Subcutaneous abdominal adipose tissue (tissue), 5 donors: ENCODE results near the gene UGT1A6.

Experiments
- H3K27ac ChIP-seq: one replicate; pipeline ENCODE4 v1.7.0; 2013; ENCODE audit warnings: low read depth, mild to moderate bottlenecking, inconsistent platforms, low read length, moderate library complexity
- H3K27me3 ChIP-seq, 5 donors: one replicate each; pipeline ENCODE4 v1.7.0; 2013; ENCODE audit warnings: low read length in 5 of 5, inconsistent platforms in 1 of 5; ENCODE audit not compliant: control insufficient read depth in 5 of 5, insufficient read depth in 4 of 5
- H3K36me3 ChIP-seq, 5 donors: one replicate each; pipeline ENCODE4 v1.7.0; 2013; ENCODE audit warnings: low read length in 5 of 5; ENCODE audit not compliant: control insufficient read depth in 5 of 5, insufficient read depth in 5 of 5
- H3K4me1 ChIP-seq, 5 donors: one replicate each; pipeline ENCODE4 v1.7.0; 2013; ENCODE audit warnings: low read length in 5 of 5, mild to moderate bottlenecking in 3 of 5, moderate library complexity in 1 of 5; ENCODE audit not compliant: control insufficient read depth in 5 of 5, insufficient read depth in 5 of 5
- H3K4me3 ChIP-seq, 5 donors: one replicate each; pipeline ENCODE4 v1.7.0; 2013; ENCODE audit warnings: low read length in 5 of 5, low read depth in 1 of 5
- H3K9ac ChIP-seq, 5 donors: one replicate each; pipeline ENCODE4 v1.7.0; 2013; ENCODE audit warnings: low read length in 5 of 5, mild to moderate bottlenecking in 4 of 5, moderate library complexity in 3 of 5
- H3K9me3 ChIP-seq, 5 donors: one replicate each; pipeline ENCODE4 v1.7.0; 2013; ENCODE audit warnings: low read length in 5 of 5; ENCODE audit not compliant: control insufficient read depth in 5 of 5
- donor health status: healthy.
- donor health status: healthy.
- donor health status: healthy.
- donor health status: healthy.
- donor health status: healthy.

The UGT1A6 gene

DNA sequence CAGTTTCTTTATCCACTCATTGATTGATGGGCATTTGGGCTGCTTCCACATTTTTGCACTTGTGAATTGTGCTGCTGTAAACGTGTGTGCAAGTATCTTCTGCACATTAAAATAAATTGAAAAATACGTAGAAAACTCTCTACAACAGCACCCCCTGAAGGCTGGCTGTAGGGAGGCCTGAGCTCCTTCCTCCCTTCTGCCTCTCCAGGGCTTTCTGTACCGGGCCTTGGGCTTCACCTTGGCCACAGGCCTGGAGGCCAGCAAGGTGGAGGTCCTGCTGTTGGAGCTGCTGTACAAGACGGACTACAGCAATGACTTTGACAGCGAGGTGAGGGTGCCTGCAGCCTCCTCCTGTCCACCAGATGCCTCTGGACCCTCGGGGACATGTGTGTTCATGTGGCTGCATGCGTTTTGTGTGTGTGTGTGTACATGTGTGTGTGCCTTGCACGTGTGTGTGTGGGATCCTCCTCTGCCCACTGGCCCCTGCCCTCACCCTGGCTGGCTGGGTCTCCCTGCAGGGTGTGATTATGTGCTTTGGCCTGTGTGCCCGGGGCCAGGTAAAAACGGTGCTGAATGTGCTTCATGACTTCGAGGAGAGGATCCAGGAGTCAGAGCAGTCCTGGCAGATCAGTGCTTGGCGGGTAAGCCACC, 114.7 kb downstream of the UGT1A6 start:
- Histone ChIP-seq H3K36me3 (no peaks in the 10 kb centered on the region), H3K27me3 (peaks cover 0 to 10% (median 0%) of the 10 kb centered on the region in 5 donors), H3K9me3 (no peaks in the 10 kb centered on the region), H3K4me1 (no peaks in the 10 kb centered on the region), H3K9ac (no peak overlapping the region), H3K4me3 (no peak overlapping the region), H3K27ac (no peak overlapping the region)

DNA sequence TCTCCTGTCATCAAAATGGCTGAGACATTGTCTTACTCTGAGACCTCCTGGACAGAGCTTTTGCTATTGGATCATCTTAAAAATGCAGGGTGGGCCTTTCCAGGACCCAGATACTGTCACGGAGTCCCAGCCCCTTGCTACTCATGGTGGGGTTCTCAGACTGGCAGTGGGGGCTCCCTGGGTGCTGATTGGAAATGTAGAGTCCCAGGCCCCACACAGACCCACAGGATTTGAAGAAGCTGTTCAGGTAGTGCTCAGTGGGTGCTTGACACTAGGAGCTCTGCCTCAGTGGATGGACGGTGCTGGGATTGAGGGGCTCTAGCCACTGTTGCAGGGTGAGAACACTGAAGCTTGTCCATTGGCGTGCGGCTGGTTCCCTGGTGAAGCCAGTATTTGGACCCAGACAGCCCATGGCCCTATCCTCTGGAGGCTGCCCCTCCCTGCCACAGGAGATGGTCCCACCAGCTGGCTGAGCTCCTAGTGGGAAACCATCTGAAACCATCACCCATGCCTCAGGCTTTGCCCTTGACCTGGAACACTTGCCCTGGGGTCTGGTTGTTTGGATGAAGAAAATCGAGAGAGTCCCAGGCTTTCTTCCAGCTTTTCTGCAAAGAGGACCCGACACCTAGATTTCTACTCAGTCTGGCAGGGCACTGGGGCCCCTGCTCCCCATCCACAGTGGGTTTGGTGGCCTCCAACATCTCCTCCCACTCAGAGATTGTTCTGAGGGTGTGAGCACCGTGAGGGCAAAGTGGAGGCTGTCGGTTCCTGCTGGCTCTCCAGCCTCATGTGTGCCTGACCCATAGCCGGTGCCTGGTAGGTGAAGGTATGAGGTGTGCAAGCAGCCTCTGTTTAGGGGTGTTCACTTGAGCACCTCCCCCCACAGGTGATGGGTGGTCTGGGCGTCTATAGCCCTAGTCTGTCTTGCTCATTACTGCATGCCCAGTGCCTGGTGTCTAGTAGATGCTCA, 115.6 kb downstream of the UGT1A6 start:
- no peak overlapping the region for H3K27ac ChIP-seq
- H3K36me3 ChIP-seq = no peaks in the 10 kb centered on the region
- no peaks in the 10 kb centered on the region for H3K9me3 ChIP-seq
- no peak overlapping the region for H3K4me3 ChIP-seq
- no peaks in the 10 kb centered on the region for H3K4me1 ChIP-seq
- no peak overlapping the region for H3K9ac ChIP-seq
- H3K27me3 ChIP-seq = peaks cover 0 to 10% (median 0%) of the 10 kb centered on the region in 5 donors

DNA sequence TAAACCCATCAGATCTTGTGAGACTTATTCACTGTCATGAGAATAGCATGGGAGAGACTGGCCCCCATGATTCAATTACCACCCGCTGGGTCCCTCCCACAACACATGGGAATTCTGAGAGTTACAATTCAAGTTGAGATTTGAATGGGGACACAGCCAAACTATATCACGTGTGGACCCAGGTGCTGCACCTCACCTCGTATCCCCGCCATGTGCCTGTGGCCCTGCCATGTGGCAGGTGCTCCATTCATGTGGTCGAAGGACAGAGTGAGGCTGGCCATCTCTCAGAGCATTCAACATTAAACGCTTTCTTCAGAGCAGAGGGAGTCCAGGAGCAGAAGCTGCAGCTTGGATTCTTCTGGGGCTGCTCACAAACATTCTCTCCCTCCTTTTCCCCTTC, 117.7 kb downstream of the UGT1A6 start:
- H3K9ac ChIP-seq = no peak overlapping the region
- H3K9me3 ChIP-seq = no peaks in the 10 kb centered on the region
- H3K4me3 ChIP-seq = no peak overlapping the region
- no peaks in the 10 kb centered on the region for H3K4me1 ChIP-seq
- no peak overlapping the region for H3K27ac ChIP-seq
- no peaks in the 10 kb centered on the region for H3K36me3 ChIP-seq
- peaks cover 0 to 10% (median 0%) of the 10 kb centered on the region in 5 donors for H3K27me3 ChIP-seq

DNA sequence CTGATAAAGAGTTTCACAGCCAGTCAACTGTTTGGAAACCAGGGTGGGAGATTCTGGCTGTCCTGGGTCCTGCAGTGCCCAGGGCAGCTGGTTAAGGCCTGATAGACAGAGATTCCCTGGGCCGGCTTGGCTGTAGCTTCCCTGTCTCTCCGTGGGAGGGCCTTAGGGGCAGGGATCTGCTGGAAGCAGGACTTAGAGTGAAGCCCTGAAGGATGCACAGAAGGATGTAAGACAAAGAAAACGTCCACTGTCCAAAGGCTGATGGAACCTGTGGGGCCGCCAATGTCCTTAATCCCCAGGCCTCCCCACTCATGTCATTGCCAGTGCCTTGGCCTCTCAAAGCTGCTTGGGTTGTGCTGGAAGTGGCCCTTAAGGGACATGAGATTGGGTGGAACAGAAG, 118.4 kb downstream of the UGT1A6 start:
- Histone ChIP-seq H3K27ac (no peak overlapping the region), H3K4me1 (no peaks in the 10 kb centered on the region), H3K36me3 (no peaks in the 10 kb centered on the region), H3K9me3 (no peaks in the 10 kb centered on the region), H3K9ac (no peak overlapping the region), H3K27me3 (peaks cover 0 to 10% (median 0%) of the 10 kb centered on the region in 5 donors), H3K4me3 (no peak overlapping the region)

DNA sequence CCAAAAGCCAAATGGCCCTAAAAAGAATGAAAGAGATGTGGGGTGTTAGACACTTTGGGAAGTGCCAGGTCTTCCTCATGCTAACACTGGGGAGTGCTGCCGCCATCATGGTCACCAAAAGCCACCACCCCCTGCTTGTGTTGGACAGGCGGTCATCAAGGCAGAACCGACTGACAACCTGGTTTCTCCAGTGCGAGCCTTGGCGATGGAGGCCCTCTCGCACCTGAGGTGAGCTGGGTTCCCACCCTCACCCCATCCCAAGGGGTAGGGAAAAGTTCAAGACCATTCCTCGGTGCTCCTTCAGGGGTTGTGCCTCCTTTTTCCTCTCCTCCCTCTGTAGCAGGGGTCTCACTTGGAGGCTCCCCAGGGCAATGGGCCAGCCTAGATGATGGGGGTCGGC, 119.0 kb downstream of the UGT1A6 start:
- H3K4me3 ChIP-seq = no peak overlapping the region
- peaks cover 0 to 5% (median 5%) of the 10 kb centered on the region in 5 donors for H3K4me1 ChIP-seq
- peaks cover 0 to 10% (median 0%) of the 10 kb centered on the region in 5 donors for H3K27me3 ChIP-seq

DNA sequence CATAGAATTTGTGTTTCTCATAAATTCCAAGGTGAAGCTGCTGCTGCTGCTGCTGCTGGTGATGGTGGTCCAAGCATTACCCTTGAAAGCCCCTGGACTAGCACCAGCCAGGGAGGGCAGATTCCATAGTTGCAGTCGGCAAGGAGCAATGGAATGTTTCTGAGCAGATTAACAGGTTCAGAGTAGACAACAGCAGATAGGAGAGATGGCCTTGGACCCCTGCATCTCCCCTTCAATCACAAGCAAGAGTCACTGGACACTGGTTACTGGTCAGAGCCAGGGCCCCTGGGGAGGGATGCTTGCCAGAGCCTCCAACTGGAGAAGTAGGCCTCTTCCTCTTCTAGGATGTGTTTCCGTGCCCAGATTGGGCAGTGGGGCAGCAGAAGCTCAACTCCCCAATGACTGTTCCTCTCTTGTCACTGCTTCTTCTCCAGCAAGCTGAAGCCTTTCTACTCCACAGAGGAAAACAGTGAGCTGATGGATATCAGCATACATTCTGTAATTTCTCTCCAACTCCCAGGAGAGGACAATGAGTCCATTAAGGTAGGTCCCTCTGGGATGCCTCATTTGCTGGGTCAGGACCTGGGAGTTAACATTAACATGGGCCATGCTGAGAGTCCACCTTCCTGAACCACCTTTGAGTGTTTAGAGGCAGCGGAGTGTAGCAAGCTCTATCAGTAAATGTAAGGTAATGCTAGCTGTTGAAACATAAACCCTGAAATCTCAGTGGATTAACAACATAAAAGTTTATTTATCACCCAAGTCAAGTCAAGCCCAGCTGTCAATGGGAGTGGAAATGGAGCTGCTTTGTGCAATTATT, 120.8 kb downstream of the UGT1A6 start:
- peaks cover 0 to 22% (median 17%) of the 10 kb centered on the region in 5 donors for H3K4me1 ChIP-seq
- no peak overlapping the region for H3K4me3 ChIP-seq
- H3K27me3 ChIP-seq = peaks cover 0 to 9% (median 0%) of the 10 kb centered on the region in 5 donors
- H3K36me3 ChIP-seq = no peaks in the 10 kb centered on the region
- H3K27ac ChIP-seq = no peak overlapping the region
- no peak overlapping the region for H3K9ac ChIP-seq
- H3K9me3 ChIP-seq = peaks cover 0 to 3% (median 0%) of the 10 kb centered on the region in 5 donors

More for the DNA sequence above, 119.0 kb downstream of the UGT1A6 start:
- Histone ChIP-seq H3K27ac (no peak overlapping the region), H3K9ac (no peak overlapping the region), H3K36me3 (no peaks in the 10 kb centered on the region), H3K9me3 (peaks cover 0 to 3% (median 0%) of the 10 kb centered on the region in 5 donors)

DNA sequence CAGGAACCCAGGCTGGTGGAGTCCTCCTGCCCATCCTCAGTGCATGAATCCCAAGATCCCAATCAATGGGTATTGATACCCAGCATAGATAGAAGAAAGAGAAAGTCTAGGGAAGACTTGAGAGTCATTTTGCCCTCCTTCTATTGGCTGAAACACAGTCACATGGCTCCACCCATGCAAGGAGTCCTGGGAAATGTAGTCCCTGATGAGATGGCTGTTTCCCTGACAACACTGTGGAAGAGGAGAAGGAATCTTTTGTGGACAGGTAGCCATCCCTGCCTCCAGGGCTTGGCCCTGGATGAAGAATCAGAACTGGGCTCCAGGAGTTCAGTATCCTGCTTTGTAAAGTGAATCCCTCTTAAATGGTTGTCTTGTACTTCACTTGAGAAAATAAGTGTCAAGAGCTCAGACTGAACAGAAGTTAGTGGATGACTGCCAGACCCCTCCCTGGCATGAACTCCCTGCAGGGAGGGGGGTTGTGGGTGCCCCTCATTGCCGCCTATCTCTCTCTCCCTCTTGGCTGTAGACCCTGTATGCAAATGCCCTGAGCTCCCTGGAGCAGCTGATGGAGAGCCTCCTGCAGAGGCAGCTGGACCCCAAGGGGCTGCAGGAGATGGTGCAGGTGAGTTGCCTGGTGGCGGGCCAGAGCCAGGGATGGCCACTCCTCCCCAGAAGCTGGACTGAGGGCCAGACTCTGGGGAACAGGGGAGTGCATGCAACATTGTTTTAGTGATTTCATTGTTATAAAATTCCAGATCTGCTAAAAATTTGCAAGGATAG, 121.6 kb downstream of the UGT1A6 start:
- Histone ChIP-seq H3K4me3 (no peak overlapping the region), H3K36me3 (no peaks in the 10 kb centered on the region), H3K9me3 (peaks cover 0 to 3% (median 0%) of the 10 kb centered on the region in 5 donors), H3K4me1 (peaks cover 0 to 22% (median 17%) of the 10 kb centered on the region in 5 donors), H3K27me3 (peaks cover 0 to 2% (median 0%) of the 10 kb centered on the region in 5 donors), H3K9ac (no peak overlapping the region), H3K27ac (no peak overlapping the region)

DNA sequence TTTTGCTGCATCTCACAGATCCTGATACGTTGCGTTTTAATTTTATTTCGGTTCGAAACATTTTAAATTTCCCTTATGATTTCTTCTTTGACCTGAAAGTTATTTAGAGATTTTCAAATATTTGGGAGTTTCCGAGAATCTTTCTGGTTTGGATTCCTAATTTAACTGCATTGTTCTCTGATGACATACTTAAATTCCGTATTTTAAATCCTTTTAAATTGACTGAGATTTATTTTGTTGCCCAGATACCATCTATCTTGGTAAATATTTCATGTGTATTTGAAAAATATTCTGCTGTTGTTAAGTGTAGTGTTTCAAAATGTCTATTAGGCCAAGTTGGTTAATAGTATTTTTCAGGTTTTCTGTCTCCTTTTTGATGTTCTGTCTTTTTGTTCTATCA, 123.2 kb downstream of the UGT1A6 start:
- Histone ChIP-seq H3K27me3 (peaks cover 0 to 2% (median 0%) of the 10 kb centered on the region in 5 donors), H3K4me1 (peaks cover 0 to 28% (median 17%) of the 10 kb centered on the region in 5 donors), H3K36me3 (no peaks in the 10 kb centered on the region), H3K4me3 (no peak overlapping the region), H3K9me3 (peaks cover 0 to 3% (median 0%) of the 10 kb centered on the region in 5 donors), H3K27ac (no peak overlapping the region), H3K9ac (no peak overlapping the region)

DNA sequence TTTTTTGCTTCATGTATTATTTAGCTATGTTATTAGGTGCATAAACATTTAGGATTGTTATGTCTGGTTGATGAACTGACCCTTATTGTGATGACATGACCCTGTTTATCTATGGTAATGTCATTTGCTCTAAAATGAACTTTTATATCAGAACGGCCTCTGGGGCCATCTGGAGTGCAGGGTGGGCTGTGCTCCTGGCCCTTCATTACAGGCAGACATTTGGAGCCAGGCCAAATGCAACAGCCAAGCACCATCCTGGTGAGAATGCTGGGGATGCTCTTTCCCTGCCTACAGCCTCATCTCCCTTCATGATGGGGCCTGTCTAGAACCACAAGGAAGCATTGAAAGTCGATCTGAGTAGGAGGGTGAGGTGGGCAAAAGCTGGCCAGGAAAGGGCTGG, 123.6 kb downstream of the UGT1A6 start:
- no peak overlapping the region for H3K27ac ChIP-seq
- H3K27me3 ChIP-seq = peaks cover 0 to 2% (median 0%) of the 10 kb centered on the region in 5 donors
- peaks cover 0 to 3% (median 0%) of the 10 kb centered on the region in 5 donors for H3K9me3 ChIP-seq
- peaks cover 0 to 28% (median 17%) of the 10 kb centered on the region in 5 donors for H3K4me1 ChIP-seq
- no peak overlapping the region for H3K4me3 ChIP-seq
- H3K36me3 ChIP-seq = no peaks in the 10 kb centered on the region
- H3K9ac ChIP-seq = no peak overlapping the region
